HG03460 (cell line): ENCODE data around the gene PPM1E.

ENCODE experiments used
- ATAC-seq: cut with Tn5 transposase; IDR thresholded peaks from one replicate; pipeline ENCODE4 v1.9.1; 2021; ENCODE audit not compliant: unreplicated experiment

PPM1E gene

GRCh38 chr17:59030811-59031210 is 275.2 kb downstream of the PPM1E start:
- no peak for ATAC-seq
